HG03095 (cell line): Measurements from ENCODE around the gene FNDC8.
A peak's percentile ranks its signal among the peaks of the same experiment; 100 is the strongest.
"Not testable (repeated sequence)": the region's sequence is repeated elsewhere in the genome, so short reads cannot be mapped to it uniquely, and the experiment has no call there.

Experiments
- ATAC-seq: cut with Tn5 transposase; IDR thresholded peaks from one replicate; pipeline ENCODE4 v1.9.1; 2021; ENCODE audit warnings: moderate library complexity; ENCODE audit not compliant: unreplicated experiment

FNDC8 gene

GRCh38 chr17:35121315-35121714, at the start of gene FNDC8:
Gene FNDC8, plus strand, starts transcription at chr17:35121615. Its CDS starts 79 bp downstream, at chr17:35121694.
- no peak for ATAC-seq

GRCh38 chr17:35073183-35073790, 48.1 kb upstream of the FNDC8 start:
- no peak for ATAC-seq

DNA sequence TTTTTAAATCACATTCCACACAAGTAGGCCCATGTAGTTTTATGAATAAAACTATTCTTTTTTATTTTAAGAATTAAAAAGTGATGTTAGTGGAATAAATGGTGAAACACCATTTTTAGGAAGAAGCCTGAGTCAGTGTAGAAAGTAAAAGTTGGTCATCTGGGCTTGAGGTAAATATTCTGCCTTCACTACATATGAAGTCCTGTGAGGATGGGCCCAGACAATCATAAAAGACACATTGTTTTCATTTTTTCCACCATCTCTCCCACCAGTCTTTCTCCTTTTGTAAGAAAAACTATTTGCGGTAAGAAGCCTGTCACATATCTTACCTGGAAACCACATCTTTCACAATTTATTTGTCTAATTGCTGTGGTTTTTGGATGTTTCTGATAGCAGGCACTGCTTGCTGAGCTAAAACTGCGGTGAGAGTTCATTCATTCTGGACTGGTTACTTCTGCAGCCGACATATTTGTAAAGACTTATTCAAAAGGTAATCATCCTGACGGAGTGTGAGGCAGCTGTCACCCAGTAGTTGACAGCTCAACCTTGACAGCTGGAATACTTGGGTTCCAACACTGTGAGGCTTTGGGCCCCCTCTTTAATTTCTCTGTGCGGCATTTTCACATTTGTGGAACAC, 47.3 kb upstream of the FNDC8 start:
- ATAC-seq: no peak

DNA sequence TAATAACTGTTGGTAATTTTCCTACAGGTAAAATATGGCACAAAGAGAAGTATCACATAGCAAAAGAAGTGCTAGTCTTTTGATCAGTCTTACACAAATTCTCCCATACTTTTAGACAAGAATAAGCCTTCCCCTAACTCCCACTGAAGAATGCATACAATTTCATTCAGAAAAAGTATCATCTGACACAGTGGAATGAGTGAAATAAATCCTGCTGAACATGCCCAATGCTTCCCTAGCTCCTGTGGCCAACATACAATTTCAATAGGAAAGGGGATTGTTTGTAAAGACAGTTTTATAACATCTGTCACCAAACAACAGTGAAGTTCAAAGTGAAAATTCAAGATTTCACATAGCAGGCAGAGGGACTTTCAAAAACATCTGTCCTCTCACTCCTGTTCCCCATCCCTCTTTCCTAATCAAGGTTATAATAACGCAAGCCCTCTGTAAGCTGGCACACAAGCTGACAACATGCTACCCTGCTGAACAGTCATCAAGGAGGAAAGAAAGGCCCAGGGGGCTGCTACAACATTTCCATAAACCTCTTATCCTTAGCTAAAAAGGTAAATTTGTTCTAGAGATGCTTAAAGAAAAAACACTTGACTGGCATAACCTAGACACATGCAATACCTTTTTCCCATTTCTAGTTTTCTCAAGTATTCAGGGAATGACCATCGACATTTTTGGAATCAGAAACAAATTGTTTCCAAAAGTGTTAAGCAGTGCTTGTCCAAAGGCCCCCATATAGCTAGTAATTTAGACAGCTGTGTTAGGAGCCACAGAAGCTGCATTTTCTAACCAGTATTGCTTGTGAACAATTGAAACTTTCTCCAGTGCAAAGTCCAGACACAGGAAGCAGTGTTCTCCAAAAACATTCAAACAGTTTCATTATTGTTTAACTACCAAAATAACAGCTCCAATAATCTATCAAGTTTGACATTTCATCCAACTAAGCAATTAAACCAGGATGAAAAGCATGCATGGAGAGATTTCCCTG, 46.4 kb upstream of the FNDC8 start:
- no peak for ATAC-seq

DNA sequence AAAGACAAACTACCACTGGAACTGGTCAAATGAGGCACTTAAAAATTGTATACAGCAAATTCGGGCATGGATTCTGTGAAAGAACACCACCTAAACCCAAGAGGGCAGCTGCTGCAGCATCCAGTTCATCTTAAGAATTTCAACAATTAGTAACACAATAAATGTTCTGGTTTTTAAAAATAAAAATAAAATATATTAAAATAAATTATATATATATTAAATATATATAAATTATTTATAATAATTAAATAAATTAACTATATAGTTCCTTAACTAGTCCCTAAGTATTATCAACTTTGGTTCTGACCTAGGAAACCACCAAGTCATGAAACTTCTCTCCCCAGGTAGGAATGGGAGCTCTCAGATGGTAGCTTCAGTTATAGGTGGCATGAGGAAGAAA, 44.5 kb upstream of the FNDC8 start:
- no peak for ATAC-seq

GRCh38 chr17:35079547-35080423, 41.6 kb upstream of the FNDC8 start:
- ATAC-seq: no peak

- peak; percentile 72 for ATAC-seq
Measured at GRCh38 chr17:35080536-35080935, 40.9 kb upstream of the FNDC8 start.

GRCh38 chr17:35081638-35082037, 39.8 kb upstream of the FNDC8 start:
- ATAC-seq: no peak

DNA sequence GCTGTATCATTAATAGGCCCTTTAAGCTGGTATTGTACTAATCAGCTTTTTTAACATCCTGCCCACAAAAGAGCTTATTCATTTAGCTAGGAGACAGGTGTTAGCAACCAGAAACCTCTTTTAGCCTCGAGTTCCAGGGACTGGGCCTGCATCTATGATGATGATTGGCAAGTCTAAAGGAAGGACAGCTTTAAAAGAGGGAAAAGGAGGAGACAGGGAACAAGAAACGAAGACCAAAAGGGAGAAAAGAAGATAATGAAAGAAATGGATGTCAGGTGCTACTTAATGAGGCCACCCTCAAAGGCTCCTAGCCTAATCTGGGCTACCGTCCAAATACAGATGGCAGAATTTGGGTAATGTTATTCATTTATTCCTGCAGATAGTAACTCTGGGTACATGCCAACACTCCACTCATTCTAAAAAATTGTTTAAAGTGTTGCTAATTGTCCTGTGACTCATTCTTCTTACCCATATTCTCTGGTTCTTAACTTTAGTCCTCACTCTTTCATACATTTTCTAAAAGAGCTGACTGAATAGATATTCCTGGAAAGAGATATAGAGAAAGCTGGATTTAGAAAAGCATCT, 39.2 kb upstream of the FNDC8 start:
- no peak for ATAC-seq

GRCh38 chr17:35083071-35083470, 38.3 kb upstream of the FNDC8 start:
- ATAC-seq: no peak

DNA sequence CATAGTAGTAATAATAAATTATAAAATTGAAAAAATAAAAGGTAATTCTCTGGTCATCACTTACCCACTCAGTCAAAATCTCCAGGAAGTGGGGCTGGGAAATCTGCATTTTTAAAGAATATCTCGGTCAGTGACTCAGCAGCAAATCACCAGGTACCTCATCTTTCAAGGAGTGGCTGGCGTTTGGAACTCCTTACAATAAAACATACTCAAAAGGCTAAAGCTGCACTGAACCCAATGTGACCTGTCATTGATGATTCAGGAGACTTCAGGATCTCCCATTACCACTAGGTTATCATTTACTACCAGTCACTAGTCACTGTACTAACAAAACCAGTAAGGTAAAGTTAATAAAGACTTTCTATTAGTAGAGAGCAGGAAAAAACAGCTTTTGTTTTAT, 36.4 kb upstream of the FNDC8 start:
- no peak for ATAC-seq

DNA sequence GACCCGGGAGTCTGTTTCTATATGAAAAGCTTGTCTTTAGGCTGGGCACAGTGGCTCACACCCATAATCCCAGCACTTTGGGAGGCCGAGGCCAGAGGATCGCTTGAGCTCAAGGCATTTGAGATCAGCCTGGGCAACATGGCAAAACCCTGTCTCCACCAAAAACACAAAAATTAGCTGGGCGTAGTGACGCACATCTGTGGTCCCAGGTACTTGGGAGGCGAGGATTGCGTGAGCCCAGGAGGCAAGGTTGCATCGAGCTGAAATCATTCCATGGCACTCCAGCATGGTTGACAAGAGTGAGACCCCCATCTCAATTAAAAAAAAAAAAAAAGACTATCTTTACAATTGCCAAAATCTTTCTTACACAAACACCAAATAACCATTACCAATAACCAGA, 35.3 kb upstream of the FNDC8 start:
- ATAC-seq: no peak

DNA sequence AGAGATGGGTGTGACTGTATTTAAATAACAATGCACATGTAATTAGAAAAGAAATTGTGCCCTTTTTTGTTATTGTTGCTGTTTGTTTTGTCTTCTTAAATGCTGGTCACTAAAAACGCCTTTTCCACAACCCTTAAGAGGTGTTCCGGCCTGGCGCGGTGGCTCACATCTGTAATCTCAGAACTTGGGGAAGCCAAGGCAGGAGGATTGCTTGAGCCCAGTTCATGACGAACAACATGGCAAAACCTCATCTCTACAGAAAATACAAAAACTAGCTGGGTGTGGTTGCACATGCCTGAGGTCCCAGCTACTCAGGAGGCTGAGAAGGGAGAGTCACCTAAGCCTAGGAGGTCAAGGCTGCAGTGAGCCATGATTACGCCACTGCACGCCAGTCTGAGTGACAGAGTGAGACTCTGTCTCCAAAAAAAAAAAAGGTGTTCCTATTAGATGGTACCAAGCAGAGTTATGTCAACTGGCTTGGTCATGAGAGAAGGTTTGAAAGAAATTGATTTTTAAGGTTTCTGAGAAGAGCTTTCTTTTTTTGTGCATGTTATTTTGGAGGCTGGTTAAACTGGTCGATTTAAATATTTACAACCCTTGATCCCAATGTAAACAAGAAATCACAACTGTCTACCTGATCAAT, 34.4 kb upstream of the FNDC8 start:
- no peak for ATAC-seq

DNA sequence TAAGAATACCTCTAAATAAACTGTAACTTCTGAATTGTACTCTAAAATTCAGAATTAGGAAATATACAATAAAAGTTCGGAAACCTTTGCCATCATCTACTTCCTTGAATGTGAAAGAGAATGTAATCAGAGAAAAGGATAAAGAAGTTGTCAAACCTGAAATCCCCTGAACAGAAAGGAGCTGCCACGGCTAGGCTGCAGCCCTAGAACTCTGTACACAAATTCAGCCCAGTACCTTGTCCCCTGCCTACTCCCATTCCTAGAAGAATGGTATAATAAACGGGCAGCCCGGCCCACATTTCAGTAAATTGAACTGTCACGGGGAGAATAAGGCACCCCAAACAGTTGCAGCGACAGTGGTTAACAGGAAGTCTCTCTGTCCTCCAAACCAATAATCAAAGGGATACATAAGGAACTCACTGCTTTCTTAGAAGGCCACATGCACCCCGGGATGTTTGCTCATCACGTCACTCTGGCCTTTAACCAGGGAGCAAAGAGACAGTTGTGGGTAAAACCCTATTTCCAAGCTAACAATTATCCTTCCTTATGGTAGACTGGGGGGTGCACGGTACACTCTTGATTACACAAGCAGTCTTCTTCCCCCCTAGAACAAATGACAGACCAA, 33.6 kb upstream of the FNDC8 start:
- no peak for ATAC-seq

- ATAC-seq: peak; percentile 2
Measured at GRCh38 chr17:35088356-35088880, 33.0 kb upstream of the FNDC8 start.

DNA sequence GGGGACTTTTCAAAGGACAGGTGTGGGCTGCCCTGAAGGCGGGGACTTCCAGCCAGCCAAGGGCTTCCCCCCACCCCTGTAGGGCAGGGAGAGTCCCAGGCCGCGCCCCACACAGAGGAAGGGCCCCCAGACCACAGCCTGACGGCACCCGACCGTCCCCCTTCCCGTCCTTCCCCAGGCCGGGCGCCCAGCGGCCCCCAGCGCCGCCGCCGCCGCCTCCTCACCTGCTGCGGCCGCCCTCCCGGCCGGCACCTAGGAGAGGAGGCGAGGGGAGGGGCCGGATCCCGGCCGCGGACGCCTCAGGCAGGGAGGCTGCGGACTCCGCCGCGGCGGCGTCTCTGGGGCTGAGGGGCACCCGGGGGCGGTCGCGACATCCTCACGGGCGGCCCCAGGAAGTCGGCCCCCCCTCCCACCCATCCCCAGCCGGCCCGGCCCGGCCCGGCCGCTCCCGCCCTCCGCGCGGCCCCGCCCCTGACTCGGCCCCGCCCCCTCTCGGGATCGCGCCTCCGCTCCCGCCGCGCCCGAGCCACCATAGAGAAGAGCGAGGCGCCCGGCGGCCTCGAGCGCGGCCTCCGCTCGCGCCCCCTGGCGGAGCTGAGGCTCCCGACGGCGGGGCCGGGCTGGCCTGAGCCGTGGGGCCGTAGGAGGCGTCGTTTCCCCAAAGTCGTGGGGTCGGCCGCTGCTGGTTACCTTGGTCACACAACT, 32.4 kb upstream of the FNDC8 start:
- ATAC-seq: peak; percentile 63

DNA sequence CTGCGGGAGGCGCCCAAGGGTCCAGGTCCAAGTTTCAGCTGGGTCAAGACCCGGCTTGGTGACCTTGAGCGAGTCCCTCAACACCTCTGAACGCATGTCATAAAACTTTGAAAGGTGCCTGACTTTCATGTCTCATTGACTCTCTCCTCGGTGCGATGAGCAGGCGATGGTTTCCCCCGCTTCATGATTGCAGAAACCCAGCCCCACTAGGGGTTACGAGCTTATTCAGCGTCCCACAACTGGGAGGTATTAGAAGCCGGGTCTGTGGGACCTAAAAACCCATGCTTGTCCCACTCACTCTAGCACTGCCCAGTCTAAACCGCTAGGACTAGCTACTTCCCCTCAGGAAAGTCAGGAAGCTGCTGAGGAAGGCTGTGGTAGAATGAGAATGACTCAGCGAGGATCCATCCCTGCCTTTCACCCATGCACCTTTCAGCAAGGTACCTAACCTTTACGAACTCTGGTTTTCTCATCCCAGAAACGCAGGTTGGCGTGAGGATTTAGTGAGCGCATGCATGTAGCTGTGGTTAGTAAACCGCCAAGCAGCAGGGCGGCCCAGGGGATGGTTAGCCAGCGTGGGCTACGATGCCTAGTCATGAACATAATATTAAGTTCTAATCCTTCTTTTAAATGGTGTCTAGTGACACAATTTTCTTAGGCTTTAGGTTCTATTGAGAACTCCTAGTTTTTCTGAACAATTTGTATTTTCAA, 31.7 kb upstream of the FNDC8 start:
- ATAC-seq: peak; percentile 15

GRCh38 chr17:35090707-35091106, 30.7 kb upstream of the FNDC8 start:
- ATAC-seq: not testable (repeated sequence)
